ENCODE measurements around the gene LYRM7.

DNA sequence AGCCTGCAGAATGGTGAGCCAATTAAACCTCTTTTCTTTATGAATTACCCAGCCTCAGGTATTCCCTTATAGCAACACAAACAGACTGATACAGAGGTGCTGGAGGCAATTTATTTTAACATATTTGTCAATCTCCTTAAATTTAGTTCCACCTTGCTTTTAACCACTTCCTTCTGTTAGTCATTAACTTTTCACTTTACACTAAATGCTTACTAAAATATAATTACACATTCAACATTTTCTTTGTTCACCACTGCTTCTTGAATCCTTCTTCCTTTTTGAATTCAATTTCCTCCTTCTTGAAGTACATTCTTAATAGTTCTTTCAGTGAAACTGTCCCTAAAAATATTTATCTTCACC, 39.4 kb downstream of the LYRM7 start:
- TF ChIP-seq, protein P1, sequence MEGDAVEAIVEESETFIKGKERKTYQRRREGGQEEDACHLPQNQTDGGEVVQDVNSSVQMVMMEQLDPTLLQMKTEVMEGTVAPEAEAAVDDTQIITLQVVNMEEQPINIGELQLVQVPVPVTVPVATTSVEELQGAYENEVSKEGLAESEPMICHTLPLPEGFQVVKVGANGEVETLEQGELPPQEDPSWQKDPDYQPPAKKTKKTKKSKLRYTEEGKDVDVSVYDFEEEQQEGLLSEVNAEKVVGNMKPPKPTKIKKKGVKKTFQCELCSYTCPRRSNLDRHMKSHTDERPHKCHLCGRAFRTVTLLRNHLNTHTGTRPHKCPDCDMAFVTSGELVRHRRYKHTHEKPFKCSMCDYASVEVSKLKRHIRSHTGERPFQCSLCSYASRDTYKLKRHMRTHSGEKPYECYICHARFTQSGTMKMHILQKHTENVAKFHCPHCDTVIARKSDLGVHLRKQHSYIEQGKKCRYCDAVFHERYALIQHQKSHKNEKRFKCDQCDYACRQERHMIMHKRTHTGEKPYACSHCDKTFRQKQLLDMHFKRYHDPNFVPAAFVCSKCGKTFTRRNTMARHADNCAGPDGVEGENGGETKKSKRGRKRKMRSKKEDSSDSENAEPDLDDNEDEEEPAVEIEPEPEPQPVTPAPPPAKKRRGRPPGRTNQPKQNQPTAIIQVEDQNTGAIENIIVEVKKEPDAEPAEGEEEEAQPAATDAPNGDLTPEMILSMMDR (IDR thresholded peaks at IDR 0.05; ENCODE audit: insufficient read depth, low read length), result no peak
- TF ChIP-seq GABPA (IDR thresholded peaks at IDR 0.05; ENCODE audit: low read depth), result no peak
- no peak for TF ChIP-seq POLR2AphosphoS5 (IDR thresholded peaks at IDR 0.05; ENCODE audit: low read depth)
- TF ChIP-seq, protein P2, sequence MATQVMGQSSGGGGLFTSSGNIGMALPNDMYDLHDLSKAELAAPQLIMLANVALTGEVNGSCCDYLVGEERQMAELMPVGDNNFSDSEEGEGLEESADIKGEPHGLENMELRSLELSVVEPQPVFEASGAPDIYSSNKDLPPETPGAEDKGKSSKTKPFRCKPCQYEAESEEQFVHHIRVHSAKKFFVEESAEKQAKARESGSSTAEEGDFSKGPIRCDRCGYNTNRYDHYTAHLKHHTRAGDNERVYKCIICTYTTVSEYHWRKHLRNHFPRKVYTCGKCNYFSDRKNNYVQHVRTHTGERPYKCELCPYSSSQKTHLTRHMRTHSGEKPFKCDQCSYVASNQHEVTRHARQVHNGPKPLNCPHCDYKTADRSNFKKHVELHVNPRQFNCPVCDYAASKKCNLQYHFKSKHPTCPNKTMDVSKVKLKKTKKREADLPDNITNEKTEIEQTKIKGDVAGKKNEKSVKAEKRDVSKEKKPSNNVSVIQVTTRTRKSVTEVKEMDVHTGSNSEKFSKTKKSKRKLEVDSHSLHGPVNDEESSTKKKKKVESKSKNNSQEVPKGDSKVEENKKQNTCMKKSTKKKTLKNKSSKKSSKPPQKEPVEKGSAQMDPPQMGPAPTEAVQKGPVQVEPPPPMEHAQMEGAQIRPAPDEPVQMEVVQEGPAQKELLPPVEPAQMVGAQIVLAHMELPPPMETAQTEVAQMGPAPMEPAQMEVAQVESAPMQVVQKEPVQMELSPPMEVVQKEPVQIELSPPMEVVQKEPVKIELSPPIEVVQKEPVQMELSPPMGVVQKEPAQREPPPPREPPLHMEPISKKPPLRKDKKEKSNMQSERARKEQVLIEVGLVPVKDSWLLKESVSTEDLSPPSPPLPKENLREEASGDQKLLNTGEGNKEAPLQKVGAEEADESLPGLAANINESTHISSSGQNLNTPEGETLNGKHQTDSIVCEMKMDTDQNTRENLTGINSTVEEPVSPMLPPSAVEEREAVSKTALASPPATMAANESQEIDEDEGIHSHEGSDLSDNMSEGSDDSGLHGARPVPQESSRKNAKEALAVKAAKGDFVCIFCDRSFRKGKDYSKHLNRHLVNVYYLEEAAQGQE (IDR thresholded peaks at IDR 0.05; ENCODE audit: insufficient replicate concordance, low read depth), result no peak
